ENCODE measurements around the gene GRM7.
A peak's percentile ranks its signal among the peaks of the same experiment; 100 is the strongest.

The GRM7 gene

DNA sequence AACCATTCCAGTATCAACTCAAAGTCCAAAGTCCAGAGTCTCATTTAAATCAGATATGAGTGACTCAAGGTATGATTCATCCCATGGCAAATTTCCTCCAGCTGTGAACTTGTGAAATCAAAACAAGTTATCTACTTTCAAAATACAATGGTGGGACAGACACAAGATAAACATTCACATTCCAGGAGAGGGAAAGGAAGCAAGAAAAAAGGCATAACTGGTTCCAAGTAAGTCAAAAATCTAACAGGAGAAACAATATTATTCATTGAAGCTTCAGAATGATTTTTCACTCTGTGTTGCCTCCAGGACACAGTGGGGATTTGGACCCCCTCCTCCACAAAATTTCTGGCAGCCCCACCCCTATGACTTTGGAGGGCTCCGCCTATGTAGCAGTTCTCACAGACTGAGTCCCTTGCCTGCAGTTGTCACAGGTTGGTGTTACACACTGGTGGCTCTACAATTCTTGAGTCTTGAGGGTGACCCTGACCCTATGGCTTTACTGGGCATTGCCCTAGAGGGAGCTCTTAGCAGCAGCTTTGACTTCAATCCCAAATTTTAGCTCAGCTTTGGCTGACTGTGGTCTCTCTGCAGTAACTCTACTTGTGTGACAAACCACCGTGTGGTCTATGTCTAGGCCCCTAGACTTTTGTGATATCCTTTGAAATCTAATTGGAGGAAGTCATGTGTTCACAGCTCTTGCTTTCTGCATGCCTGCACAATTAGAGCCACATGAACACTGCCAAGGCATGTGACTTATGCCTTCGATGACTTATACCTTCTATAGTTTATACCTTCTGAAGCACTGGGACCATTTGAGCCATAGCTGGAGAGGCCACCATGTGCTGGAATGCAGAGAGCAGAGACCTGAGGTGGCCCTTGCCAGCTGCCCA, 644.2 kb downstream of the GRM7 start:
- H3K4me1 ChIP-seq (ENCODE audit: insufficient read depth, low read length): no peaks in the 10 kb centered on the region
- H3K36me3 ChIP-seq (ENCODE audit: insufficient read depth, low read length): no peaks in the 10 kb centered on the region
- peak overlapping the region in 1 of 2 donors; percentile 4 for H3K4me3 ChIP-seq (ENCODE audit: low read depth in 1 of 2, low read length in 2 of 2)
- H3K27ac ChIP-seq (ENCODE audit: low read depth, low read length): no peak overlapping the region
- no peaks in the 10 kb centered on the region for H3K27me3 ChIP-seq (ENCODE audit: control insufficient read depth in 1 of 2, insufficient read depth in 2 of 2, low read length in 2 of 2)
- no peak overlapping the region for H3K9ac ChIP-seq (ENCODE audit: low read length)
- no peaks in the 10 kb centered on the region for H3K9me3 ChIP-seq (ENCODE audit: low read length)

DNA sequence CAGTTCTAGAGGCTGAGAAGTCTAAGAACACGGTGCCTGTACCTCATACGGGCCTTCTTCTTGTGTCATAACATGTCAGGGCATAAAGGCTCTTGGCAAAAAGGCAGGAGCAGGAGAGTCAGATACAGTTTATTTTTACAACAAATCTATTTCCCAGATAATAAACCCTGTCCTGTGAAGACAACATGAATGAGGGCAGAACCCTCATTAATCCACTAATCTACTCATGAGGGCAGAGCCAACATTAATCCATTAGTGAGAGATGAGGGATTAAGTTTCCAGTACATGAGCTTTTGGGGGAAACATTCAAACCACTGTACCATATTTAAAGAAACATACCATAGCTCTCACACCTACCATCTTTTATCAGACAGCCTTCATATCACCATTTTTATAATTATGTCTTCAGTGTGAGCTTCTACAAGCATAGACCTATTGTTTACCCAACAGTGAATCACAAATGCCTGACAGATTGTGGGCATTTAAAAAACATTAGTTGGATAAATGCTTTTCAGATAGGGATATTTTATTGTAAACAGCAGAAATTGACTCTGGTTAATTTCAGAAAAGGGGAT, 645.8 kb downstream of the GRM7 start:
- Histone ChIP-seq H3K27ac (ENCODE audit: low read depth, low read length) (no peak overlapping the region), H3K4me3 (ENCODE audit: low read depth in 1 of 2, low read length in 2 of 2) (no peak overlapping the region), H3K9me3 (ENCODE audit: low read length) (no peaks in the 10 kb centered on the region), H3K36me3 (ENCODE audit: insufficient read depth, low read length) (no peaks in the 10 kb centered on the region), H3K4me1 (ENCODE audit: insufficient read depth, low read length) (no peaks in the 10 kb centered on the region), H3K27me3 (ENCODE audit: control insufficient read depth in 1 of 2, insufficient read depth in 2 of 2, low read length in 2 of 2) (no peaks in the 10 kb centered on the region), H3K9ac (ENCODE audit: low read length) (no peak overlapping the region)

DNA sequence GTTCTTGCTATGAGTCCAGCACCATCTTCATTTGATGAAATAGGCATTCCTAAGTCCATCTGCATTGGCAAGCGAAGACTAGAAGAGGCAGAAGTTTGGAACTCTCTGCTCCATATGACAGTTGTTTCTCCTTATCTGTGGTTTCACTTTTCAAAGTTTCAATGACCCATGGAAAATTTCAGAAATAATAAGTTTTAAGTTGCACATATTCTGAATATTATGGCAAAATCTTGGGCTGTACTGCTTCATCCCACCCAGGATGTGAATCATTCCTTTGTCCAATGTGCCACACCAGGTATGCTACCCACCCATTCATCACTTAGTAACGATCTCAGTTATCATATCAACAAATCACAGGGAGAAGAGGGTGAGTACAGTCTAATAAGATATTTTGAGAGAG, 647.9 kb downstream of the GRM7 start:
- H3K4me1 ChIP-seq (ENCODE audit: insufficient read depth, low read length): no peaks in the 10 kb centered on the region
- H3K27me3 ChIP-seq (ENCODE audit: control insufficient read depth in 1 of 2, insufficient read depth in 2 of 2, low read length in 2 of 2): no peaks in the 10 kb centered on the region
- H3K9me3 ChIP-seq (ENCODE audit: low read length): no peaks in the 10 kb centered on the region
- H3K9ac ChIP-seq (ENCODE audit: low read length): no peak overlapping the region
- H3K36me3 ChIP-seq (ENCODE audit: insufficient read depth, low read length): no peaks in the 10 kb centered on the region
- H3K27ac ChIP-seq (ENCODE audit: low read depth, low read length): no peak overlapping the region
- no peak overlapping the region for H3K4me3 ChIP-seq (ENCODE audit: low read depth in 1 of 2, low read length in 2 of 2)

DNA sequence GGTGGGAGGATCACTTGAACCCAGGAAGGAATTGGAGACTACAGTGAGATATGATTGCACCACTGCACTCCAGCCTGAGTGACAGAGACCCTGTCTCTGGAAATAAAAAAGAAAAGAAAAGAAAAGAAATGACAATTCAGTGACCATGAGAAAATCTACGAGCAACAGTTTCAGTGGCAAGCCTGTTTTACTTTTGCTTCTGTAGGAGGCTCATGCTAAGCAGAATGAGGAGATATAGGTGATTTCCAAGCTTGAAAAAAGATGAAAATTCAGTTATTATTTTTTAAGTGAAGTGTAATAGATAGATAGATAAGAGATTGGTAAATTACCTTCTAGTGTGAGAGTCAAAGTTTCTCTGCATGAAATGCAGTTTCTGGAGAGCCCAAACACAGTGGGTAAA, 651.1 kb downstream of the GRM7 start:
- H3K27me3 ChIP-seq (ENCODE audit: control insufficient read depth in 1 of 2, insufficient read depth in 2 of 2, low read length in 2 of 2): no peaks in the 10 kb centered on the region

DNA sequence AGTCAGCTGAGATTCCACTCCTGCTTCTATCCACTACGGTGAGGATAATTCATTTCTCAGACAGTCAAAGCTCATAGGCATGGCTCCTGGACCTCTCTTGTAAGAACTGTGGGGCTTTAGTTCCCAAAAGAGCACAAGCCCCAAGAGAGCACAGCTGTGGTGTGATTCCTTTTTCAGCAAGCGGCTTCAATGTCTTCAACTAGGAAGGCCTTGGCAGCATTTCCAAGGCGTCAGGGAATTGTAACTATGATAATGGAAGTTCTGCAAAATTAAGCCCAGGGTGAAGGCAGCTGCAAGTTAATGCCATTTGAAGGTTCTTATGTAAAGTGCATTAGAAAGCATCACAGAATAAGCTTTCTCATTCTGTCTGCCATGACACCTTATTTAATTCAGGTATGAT, 657.1 kb downstream of the GRM7 start:
- Histone ChIP-seq H3K4me1 (ENCODE audit: insufficient read depth, low read length) (peaks cover 8% of the 10 kb centered on the region), H3K27ac (ENCODE audit: low read depth, low read length) (no peak overlapping the region), H3K9ac (ENCODE audit: low read length) (no peak overlapping the region), H3K36me3 (ENCODE audit: insufficient read depth, low read length) (no peaks in the 10 kb centered on the region), H3K27me3 (ENCODE audit: control insufficient read depth in 1 of 2, insufficient read depth in 2 of 2, low read length in 2 of 2) (no peaks in the 10 kb centered on the region), H3K4me3 (ENCODE audit: low read depth in 1 of 2, low read length in 2 of 2) (no peak overlapping the region), H3K9me3 (ENCODE audit: low read length) (no peaks in the 10 kb centered on the region)

More for the DNA sequence above, 651.1 kb downstream of the GRM7 start:
- H3K36me3 ChIP-seq (ENCODE audit: insufficient read depth, low read length): no peaks in the 10 kb centered on the region
- no peaks in the 10 kb centered on the region for H3K4me1 ChIP-seq (ENCODE audit: insufficient read depth, low read length)
- no peak overlapping the region for H3K9ac ChIP-seq (ENCODE audit: low read length)
- H3K4me3 ChIP-seq (ENCODE audit: low read depth in 1 of 2, low read length in 2 of 2): no peak overlapping the region
- no peak overlapping the region for H3K27ac ChIP-seq (ENCODE audit: low read depth, low read length)
- no peaks in the 10 kb centered on the region for H3K9me3 ChIP-seq (ENCODE audit: low read length)

DNA sequence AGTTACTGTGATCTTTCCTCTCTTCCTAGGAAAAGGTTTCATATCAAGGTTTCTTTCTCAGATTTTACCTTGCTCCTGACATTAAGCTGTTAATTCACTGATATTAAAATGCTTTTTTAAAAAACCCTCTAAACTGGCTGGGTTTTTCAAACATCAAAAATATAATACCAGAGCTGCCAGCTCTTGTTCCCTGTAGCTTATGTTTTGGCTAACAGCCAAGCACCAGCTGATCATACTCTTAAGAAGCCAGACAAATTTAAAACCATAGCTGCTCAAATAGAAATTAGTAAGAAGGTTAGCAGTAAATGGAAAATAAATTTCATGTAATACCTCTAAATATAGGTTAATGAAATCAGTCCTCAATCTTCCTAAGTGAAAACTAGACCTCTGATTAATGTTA, 657.5 kb downstream of the GRM7 start:
- Histone ChIP-seq H3K4me1 (ENCODE audit: insufficient read depth, low read length) (peaks cover 8% of the 10 kb centered on the region), H3K9ac (ENCODE audit: low read length) (no peak overlapping the region), H3K9me3 (ENCODE audit: low read length) (no peaks in the 10 kb centered on the region), H3K27me3 (ENCODE audit: control insufficient read depth in 1 of 2, insufficient read depth in 2 of 2, low read length in 2 of 2) (no peaks in the 10 kb centered on the region), H3K4me3 (ENCODE audit: low read depth in 1 of 2, low read length in 2 of 2) (no peak overlapping the region), H3K36me3 (ENCODE audit: insufficient read depth, low read length) (no peaks in the 10 kb centered on the region), H3K27ac (ENCODE audit: low read depth, low read length) (no peak overlapping the region)

DNA sequence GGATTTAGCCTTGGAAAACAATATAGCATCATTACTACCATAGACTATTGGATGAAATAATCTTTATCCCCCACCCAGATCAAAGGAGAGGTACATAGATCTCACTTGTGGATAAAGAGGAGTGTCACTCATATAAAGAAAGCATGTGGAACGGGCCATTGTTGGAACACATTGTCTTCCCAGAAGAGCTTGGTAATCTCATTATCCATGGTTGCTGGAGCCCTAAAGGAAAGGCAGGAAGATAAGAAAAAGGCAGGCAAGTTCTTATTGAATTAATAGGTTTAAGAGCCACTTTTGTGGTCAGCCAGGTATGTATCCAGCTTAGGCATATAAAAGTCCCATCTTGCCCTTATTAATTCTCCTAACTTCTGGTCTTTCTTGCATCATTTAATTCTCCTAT, 659.1 kb downstream of the GRM7 start:
- Histone ChIP-seq H3K9me3 (ENCODE audit: low read length) (no peaks in the 10 kb centered on the region), H3K36me3 (ENCODE audit: insufficient read depth, low read length) (no peaks in the 10 kb centered on the region), H3K4me3 (ENCODE audit: low read depth in 1 of 2, low read length in 2 of 2) (no peak overlapping the region), H3K4me1 (ENCODE audit: insufficient read depth, low read length) (peaks cover 8% of the 10 kb centered on the region), H3K27me3 (ENCODE audit: control insufficient read depth in 1 of 2, insufficient read depth in 2 of 2, low read length in 2 of 2) (no peaks in the 10 kb centered on the region), H3K9ac (ENCODE audit: low read length) (no peak overlapping the region), H3K27ac (ENCODE audit: low read depth, low read length) (no peak overlapping the region)

DNA sequence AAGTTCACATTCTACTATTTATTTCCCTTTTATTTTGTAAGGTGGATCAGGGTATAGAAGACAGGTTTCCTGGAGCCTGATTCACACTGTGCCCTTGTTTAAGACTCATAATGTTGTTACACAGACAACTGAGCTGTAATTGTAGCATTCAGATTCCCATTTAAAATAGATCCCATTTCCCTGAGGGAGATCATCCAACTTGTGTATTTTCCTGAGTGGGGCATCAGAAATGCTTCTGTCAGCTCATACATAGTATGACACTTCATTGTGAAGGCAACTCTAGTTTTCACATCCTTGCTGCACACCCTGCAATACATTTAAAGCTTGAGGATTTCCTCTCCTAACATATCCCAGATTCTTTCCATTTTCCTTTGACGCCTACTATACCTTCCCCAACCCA, 659.7 kb downstream of the GRM7 start:
- no peaks in the 10 kb centered on the region for H3K36me3 ChIP-seq (ENCODE audit: insufficient read depth, low read length)
- no peak overlapping the region for H3K9ac ChIP-seq (ENCODE audit: low read length)
- H3K4me1 ChIP-seq (ENCODE audit: insufficient read depth, low read length): peaks cover 8% of the 10 kb centered on the region
- H3K27ac ChIP-seq (ENCODE audit: low read depth, low read length): no peak overlapping the region
- H3K9me3 ChIP-seq (ENCODE audit: low read length): no peaks in the 10 kb centered on the region
- H3K27me3 ChIP-seq (ENCODE audit: control insufficient read depth in 1 of 2, insufficient read depth in 2 of 2, low read length in 2 of 2): no peaks in the 10 kb centered on the region
- no peak overlapping the region for H3K4me3 ChIP-seq (ENCODE audit: low read depth in 1 of 2, low read length in 2 of 2)

DNA sequence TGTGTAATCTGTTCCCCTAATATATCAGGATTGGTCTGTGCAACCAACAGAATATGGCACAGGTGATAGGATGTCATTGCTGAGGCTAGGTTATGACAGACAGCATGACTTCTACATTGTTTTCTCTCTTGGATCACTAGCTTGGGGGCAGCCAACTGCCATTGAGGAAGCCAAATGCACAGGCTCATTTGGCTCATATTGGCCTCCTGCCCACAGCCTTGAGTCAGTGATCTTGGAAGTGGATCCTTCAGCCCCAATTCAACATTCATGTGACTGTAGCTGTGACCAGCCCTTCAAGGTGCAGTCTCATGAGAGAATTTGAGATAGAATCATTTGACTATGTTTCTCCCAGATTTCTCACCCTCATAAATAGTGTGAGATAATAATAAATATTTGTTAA, 675.6 kb downstream of the GRM7 start:
- no peak overlapping the region for H3K9ac ChIP-seq (ENCODE audit: low read length)
- H3K9me3 ChIP-seq (ENCODE audit: low read length): no peaks in the 10 kb centered on the region
- H3K36me3 ChIP-seq (ENCODE audit: insufficient read depth, low read length): no peaks in the 10 kb centered on the region
- H3K4me3 ChIP-seq (ENCODE audit: low read depth in 1 of 2, low read length in 2 of 2): no peak overlapping the region
- no peaks in the 10 kb centered on the region for H3K4me1 ChIP-seq (ENCODE audit: insufficient read depth, low read length)
- no peak overlapping the region for H3K27ac ChIP-seq (ENCODE audit: low read depth, low read length)
- H3K27me3 ChIP-seq (ENCODE audit: control insufficient read depth in 1 of 2, insufficient read depth in 2 of 2, low read length in 2 of 2): no peaks in the 10 kb centered on the region

DNA sequence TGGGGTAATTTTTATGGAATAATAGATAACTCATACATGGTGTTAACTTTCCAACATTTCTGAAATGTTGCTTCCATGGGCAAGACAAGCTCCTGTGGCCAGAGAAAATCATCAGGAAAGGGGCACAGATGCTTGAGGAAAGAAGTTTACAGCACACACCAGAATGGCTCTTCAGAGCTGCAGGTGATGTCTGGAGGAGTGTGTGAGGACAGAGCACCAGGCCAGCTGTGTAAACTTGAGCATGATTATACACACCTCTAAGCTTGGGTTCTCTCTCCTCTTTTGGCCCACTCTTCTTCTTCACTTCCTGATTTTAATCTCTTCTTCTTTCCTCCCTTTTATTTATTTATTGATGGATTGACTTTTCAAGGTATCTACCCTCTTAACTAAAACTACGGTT, 676.0 kb downstream of the GRM7 start:
- Histone ChIP-seq H3K27ac (ENCODE audit: low read depth, low read length) (no peak overlapping the region), H3K36me3 (ENCODE audit: insufficient read depth, low read length) (no peaks in the 10 kb centered on the region), H3K4me1 (ENCODE audit: insufficient read depth, low read length) (no peaks in the 10 kb centered on the region), H3K27me3 (ENCODE audit: control insufficient read depth in 1 of 2, insufficient read depth in 2 of 2, low read length in 2 of 2) (no peaks in the 10 kb centered on the region), H3K9ac (ENCODE audit: low read length) (no peak overlapping the region), H3K4me3 (ENCODE audit: low read depth in 1 of 2, low read length in 2 of 2) (no peak overlapping the region), H3K9me3 (ENCODE audit: low read length) (no peaks in the 10 kb centered on the region)

DNA sequence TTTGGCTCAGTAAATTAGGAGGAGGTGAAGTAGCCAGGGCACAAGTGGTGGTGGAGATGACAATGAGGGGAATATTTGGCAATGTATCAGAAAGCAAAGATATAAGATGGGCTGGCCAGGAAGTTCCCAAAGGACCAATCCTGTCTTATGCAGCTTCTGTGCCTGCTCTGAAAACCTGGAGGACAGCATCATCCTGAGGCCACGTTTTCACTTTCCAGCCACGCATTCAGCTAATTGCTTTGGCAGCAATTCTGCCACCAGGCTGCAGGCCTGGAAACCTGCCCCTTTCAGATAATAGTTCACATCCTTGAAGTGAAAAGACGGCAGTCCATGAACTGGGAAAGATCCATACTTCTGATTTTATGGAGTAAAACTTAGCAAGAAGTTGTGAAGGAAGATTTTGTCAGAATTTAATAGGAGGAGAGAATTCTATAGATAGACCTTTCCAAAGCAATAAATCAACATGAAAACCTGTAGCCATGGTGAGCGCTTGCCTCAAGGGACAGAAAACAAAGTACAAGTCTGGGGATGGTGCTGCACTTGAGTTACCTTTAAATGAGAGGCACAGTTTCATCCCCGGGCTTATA, 682.5 kb downstream of the GRM7 start:
- H3K4me1 ChIP-seq (ENCODE audit: insufficient read depth, low read length): no peaks in the 10 kb centered on the region
- no peaks in the 10 kb centered on the region for H3K27me3 ChIP-seq (ENCODE audit: control insufficient read depth in 1 of 2, insufficient read depth in 2 of 2, low read length in 2 of 2)
- H3K9ac ChIP-seq (ENCODE audit: low read length): no peak overlapping the region
- H3K36me3 ChIP-seq (ENCODE audit: insufficient read depth, low read length): no peaks in the 10 kb centered on the region
- no peak overlapping the region for H3K27ac ChIP-seq (ENCODE audit: low read depth, low read length)
- no peaks in the 10 kb centered on the region for H3K9me3 ChIP-seq (ENCODE audit: low read length)
- H3K4me3 ChIP-seq (ENCODE audit: low read depth in 1 of 2, low read length in 2 of 2): no peak overlapping the region
